NCI-H526 (cell line): ENCODE data around the gene MEIOSIN.

ENCODE experiments used
- DNase-seq, 2 experiments: peaks; one replicate each; lab custom pipeline; 2025; lab: John Stamatoyannopoulos, UW

Gene MEIOSIN

DNA sequence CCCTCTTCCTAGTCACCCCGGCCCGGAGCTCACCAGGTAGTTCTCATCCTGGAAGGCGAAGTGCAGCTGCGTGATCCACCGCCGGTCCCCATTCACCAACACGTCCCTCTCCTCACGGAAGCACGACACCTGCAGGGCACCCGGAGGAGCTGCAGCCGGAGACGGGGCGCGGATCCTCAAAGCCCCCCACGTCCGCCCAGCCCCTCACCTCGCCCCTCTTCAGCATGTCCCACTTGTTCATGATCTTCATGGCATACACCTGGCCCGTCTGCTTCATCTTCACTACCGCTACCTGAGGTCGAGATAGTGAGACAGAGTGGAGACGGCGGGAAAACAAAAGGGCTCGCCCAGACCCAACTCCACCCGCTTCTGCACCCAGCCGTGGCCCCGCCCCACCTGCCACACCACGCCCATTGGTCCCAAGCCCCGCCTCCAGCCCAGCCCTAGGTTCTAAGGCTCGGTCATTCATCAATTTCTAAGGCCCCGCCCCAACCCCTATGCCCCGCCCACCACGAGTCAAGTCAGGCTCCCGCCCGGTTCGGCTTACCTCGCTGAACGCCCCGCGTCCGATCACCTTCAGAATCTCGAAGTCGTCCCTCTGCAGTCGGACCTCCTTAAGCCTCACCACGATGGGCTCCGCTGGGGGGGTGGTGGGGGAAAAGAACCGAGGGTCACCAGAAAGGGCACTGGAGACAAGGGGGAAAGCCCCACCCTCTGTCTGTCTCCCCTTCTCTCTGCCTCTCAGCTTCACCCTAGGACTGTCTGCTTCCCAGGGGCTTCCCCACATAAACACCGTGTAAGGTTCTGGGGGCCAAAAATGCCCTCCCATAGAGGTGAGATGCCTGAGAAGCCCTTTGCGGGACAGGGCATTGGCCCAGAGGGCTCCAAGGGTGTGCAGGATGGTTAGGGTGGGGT is 46.2 kb downstream of the MEIOSIN start:
- peak; percentile 80 to 95 for DNase-seq

GRCh38 chr19:45780146-45780447 is 46.9 kb downstream of the MEIOSIN start:
- peak in 1 of 2 experiments; percentile 39 for DNase-seq

DNA sequence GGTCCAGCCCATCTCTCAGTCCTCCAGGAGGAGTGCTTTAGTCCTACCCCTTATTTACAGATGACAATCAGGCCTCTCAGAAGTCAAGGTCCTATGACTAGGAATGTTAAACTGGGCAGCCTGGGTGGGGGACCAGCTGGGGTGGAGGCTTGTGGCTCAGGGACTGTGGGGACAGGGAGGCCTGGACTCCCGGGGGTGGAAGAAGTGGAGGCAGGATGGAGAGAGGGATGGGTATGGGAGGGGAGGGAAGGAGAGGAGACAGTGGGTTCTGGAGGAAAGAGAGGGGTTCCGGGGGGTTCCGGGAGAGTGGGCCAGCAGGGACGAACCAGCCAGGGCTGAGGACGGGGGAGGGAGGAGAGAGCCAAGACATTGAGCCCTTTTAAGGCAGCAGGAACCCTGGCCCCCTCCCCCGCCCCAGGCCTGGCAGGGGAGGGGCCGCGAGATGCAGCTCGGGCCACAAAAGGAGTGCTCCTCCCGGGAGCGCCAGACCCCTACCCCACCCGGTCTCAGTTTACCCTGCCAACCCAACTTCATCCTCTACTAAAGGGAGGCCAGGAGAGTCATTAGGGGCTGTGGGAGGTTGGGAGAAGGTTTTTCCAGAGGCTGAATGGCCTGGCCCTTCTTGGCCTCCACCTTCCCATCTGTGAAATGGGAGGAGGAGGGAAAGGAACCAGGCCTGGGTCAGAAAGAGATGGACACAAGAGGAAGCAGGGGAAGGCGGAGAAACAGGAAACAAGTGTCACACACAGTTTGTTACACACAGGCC is 47.4 kb downstream of the MEIOSIN start:
- no peak for DNase-seq

DNA sequence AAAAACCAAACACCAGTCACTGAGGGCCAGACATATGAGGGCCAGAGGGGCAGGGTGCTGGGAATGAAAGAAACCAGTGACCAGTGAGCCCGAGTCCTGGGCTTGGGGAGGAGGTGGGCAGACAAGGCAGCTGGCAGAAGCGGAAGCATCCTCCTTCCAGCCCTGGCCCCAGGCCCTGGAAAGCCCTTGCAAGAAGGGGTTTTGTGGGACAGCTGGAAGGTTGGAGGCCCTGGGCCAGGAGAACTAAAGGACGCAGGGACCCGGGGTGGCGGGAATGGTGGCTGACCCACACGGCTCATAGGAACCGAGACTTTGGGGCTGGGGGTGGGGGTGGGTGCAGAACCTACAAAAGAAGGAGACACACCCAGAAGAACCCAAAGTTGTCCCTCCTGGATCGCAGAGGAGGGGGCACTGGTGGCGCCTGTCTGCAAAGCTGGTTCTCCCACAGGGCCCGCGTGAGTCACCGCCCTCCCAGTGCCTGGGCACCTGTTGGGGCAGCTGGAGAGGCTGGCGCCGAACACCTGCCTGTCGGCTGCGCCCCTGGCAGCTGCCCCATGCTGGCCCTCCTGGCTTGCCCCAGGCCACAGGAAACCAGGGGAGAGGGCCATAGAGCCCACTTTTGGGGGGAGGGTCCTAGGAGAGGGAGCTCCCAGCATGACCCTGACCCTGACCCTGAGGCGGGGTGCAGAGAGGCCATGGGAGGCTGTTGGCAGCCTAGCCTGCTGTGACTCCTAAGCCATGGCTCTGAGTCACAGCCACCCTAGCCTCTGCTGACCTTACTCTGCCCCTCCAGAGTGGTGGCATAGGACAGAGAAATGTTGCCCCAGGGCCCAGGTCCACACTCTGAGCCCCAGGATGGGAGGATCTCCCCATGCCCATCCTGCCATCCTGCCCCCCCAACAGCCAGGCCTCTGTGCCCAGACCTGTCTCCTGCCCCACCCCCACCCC is 48.2 kb downstream of the MEIOSIN start:
- peak in 1 of 2 experiments; percentile 74 for DNase-seq

GRCh38 chr19:45782162-45782691 is 49.0 kb downstream of the MEIOSIN start, which contains the start of gene DMPK:
Gene DMPK, minus strand, starts transcription at chr19:45782490. Its CDS starts 138 bp downstream, at chr19:45782352.
- peak in 1 of 2 experiments; percentile 39 for DNase-seq

DNA sequence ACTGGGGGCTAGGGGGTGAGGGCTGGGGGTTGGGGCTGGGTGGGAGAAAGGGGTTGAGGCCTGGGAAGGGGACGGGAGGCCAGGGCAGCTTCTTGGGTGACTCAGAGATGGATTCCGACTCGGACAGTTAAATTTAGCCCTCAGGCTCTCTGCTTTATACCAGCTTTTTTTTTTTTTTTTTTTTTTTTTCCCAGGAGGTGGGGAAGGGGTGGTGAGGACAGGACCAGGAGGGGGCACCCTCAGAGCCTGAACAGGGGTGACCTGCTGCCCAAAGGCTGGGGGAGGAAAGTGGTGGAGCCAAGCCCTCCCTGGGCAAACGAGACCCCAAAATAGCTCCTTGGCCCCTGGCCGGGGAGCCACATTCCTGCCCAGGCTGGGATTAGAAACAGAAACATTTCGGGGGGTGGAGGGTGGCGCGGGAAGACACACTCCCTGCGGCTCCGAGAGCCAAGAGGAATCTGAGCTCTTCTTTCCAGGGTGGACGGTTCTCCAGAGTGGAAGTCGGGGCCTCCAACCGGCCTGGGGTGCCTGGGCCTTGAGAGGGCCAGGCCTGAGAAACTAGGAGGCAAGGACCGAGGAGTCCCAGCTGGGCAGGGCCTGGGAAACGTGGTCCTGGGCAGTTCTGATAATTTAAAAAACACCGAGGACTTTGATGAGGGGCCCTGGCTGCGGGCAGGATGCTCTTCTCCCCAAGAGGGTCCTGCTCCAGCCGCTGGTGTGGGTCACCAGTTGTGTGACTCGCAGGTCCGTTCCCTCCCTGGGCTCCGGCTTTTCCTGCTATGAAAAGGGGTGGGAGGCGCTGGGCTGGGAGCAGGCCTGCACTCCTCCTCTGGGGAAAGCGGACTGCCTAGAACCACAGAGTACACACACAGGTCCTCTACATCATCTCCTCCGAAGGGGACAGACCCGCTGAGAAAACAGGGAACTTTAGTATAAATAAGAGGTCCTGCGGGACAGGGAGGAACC is 49.9 kb downstream of the MEIOSIN start:
- no peak for DNase-seq

GRCh38 chr19:45784096-45784495 is 50.9 kb downstream of the MEIOSIN start:
- DNase-seq: no peak

GRCh38 chr19:45785097-45785496 is 51.9 kb downstream of the MEIOSIN start:
- DNase-seq: no peak

DNA sequence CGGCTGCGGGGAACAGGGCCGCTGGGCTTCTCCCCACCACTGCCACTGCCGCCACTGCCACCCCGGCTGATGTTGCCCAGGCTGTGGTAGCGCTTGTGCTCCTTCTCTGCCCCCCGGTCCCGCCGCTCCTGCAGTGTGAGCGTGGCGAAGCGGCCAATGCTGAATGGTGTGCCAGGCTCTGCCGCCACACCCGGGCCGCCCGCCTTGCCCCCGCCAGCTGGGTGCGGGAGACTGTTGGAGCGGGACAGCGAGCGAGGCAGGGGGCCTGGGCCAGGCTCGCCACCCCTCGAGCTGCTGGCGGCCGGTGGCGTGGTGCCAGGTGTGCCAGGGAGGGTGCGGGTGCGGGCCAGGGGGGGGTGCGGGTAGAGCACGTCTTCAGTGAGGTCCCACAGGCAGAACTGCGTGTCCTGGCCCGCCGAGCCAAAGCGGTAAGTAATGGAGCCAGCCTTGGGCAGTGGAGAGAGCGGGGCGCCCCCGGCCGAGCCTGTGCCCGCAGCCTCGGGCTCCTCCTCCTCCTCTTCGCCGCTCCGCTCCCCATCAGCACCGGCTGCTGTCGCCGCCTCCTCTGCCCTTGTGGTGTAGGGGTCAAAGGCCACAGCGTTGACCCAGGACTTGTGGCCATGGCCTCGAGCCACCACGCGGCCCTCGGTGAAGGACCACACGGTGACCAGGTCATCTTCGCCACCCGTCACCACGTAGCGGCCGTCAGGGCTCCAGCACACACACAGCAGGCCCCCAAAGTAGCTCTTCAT is 52.7 kb downstream of the MEIOSIN start:
- DNase-seq: no peak

GRCh38 chr19:45786533-45786894 is 53.3 kb downstream of the MEIOSIN start:
- no peak for DNase-seq

DNA sequence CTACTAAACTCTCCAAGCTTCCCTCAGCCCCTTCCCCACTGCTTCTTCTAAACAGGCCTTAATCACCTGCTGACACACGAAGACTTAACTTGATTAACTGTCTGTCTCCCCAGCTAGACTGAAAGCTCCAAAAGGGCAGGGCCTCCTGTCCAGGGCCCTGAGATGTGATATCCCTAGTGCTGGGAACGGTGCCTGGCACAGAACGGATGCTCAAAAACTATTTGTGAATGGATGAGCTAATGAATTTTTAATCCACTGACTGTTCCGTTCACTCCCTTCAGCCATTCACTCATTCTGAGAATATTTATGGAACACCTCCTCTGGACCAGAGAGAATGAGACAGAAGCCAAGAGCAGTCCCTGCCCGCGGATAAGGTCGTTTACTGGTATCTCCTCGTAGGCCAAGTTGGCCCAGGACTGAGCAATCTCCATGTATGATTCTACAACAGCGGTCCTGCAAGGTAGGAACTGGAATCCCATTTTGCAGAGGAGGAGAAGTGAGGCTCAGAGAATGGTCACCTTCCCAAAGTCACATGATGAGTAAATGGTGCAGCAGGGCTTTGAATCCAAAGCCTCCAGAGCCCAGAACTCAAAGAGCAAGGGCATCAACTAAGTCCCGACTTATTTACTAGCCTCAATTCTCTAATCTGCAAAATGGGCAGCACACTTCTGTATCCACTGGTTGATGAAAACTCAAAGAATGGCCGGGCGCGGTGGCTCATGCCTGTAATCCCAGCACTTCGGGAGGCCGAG is 56.0 kb downstream of the MEIOSIN start:
- DNase-seq: no peak

GRCh38 chr19:45790942-45791341 is 57.7 kb downstream of the MEIOSIN start:
- DNase-seq: no peak

DNA sequence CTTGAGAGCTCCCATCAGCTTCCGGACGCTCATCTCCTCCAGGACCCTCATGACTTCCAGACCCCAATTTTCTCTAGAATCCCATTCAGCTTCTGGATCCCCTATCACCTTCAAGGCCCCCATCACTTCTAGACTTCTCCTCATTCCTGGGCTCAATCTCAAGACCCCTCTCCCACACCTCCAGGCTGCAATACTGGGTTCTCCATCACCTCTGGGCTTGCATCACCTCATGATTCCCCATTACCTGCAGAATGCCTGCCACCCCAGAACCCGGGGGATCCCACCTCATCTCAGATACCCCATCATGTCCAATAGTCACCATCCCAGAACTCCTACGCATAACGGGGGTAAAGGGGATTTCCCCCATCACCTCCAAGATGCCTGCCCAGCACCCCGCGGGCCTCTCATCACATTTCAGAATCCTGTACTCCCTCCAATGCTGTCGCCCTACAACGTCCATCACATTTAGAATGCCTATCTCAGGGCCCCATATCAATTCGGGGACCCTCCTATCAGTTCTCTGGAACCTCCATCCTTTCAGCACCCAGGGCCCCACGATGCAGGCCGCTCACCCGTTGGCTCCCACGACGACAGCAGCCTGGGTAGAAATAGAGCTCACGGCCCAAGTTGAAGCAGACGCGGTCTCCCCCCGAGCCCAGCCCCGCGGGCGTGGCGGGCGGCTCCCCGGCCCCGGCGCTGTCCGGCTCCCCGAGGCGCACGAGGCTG is 58.7 kb downstream of the MEIOSIN start:
- no peak for DNase-seq

GRCh38 chr19:45792470-45793177 is 59.4 kb downstream of the MEIOSIN start, which contains the start of gene DMWD:
Gene DMWD, minus strand, starts transcription at chr19:45792845. Its CDS starts 89 bp downstream, at chr19:45792756.
- DNase-seq: peak; percentile 93 to 99

GRCh38 chr19:45793178-45793564 is 59.9 kb downstream of the MEIOSIN start:
- no peak for DNase-seq

- DNase-seq: no peak
These were observed 60.6 kb downstream of the MEIOSIN start for GRCh38 chr19:45793876-45794275.

DNA sequence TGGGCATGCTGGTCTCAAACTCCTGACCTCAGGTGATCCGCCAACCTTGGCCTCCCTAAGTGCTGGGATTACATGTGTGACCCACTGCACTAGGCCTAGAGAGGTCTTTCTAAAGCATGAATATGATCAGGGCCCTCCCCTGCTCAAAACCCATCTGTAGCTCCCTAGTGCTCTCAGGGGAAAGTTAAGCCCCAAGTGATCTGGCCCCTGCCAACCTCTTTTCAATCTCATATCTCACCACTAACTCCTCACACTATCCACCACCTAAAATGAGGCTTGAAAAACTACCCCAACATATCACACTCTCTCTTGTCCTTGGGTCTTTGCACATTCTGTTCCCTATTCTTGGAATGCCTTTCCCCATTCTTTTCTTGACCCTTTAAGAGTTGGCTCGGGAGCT is 61.4 kb downstream of the MEIOSIN start:
- no peak for DNase-seq
